Tibial nerve (tissue), 4 donors: ENCODE results near the gene HNF1B.

Experiments
- EP300 ChIP-seq, 2 donors: sonication (generic); formaldehyde crosslinking; IDR thresholded peaks; one replicate each; pipeline ENCODE4 v1.6.1; 2017; ENCODE audit warnings: antibody characterized with exemption in 2 of 2, mild to moderate bottlenecking in 1 of 2
- POLR2A ChIP-seq, 2 donors: fragments of 450-650 bp; IDR thresholded peaks; one replicate each; pipeline ENCODE4 v1.6.1; 2017; ENCODE audit warnings: antibody characterized with exemption in 2 of 2, mild to moderate bottlenecking in 2 of 2, moderate library complexity in 2 of 2
- TF ChIP-seq, protein P1 (sequence below), 5 experiments: fragments of 200-600 bp in 3 of 5; fragments of 450-650 bp in 2 of 5; sonication (generic) in 3 of 5; IDR thresholded peaks; one replicate each; pipeline ENCODE4 v1.5.1; 2016 to 2019; ENCODE audit warnings: antibody characterized with exemption in 5 of 5, mild to moderate bottlenecking in 3 of 5, moderate library complexity in 2 of 5

GRCh38 chr17:37740915-37741314 lies 3.9 kb downstream of the HNF1B start:
- TF ChIP-seq, protein P1, sequence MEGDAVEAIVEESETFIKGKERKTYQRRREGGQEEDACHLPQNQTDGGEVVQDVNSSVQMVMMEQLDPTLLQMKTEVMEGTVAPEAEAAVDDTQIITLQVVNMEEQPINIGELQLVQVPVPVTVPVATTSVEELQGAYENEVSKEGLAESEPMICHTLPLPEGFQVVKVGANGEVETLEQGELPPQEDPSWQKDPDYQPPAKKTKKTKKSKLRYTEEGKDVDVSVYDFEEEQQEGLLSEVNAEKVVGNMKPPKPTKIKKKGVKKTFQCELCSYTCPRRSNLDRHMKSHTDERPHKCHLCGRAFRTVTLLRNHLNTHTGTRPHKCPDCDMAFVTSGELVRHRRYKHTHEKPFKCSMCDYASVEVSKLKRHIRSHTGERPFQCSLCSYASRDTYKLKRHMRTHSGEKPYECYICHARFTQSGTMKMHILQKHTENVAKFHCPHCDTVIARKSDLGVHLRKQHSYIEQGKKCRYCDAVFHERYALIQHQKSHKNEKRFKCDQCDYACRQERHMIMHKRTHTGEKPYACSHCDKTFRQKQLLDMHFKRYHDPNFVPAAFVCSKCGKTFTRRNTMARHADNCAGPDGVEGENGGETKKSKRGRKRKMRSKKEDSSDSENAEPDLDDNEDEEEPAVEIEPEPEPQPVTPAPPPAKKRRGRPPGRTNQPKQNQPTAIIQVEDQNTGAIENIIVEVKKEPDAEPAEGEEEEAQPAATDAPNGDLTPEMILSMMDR (IDR thresholded peaks at IDR 0.05) = no peak
- no peak for TF ChIP-seq POLR2A (IDR thresholded peaks at IDR 0.05)
- no peak for TF ChIP-seq EP300 (IDR thresholded peaks at IDR 0.05)
